ENCODE measurements around the gene NOTO. TPM values are rescaled to one million over a fixed set of nuclear protein-coding genes. Genes with fewer than 3 reads are reported as not detected.

NOTO gene
- total and polyA plus RNA-seq, 2 donors (not counting 3 experiments of a cell fraction or from before 2014, with no cell fraction given), result not detected

DNA sequence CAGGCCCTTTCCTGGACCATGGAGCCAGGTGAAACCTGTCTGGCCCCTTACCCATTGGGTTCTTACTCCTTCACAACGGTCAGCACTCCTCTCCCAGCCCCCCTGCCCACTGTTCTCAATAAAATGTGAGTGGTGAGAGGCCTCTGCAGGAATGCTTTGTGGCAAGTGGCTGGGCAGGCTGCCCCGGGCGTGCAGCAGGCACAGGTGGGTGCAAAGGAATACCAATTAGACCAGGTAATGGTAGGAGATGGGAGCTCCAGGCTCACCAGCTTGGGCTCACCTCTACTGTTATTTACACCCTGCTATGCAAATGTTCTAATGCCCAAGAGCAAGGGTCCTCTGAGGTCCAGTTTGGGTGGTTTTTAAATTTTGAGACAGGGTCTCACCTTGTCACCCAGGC lies 24.7 kb downstream of the NOTO start:
- Histone ChIP-seq H3K27me3 (ENCODE audit: control insufficient read depth in 2 of 2, insufficient read depth in 2 of 2, low read length in 2 of 2) (no peaks in the 10 kb centered on the region), H3K4me1 (ENCODE audit: control insufficient read depth, extremely low read depth, insufficient read depth, low read length) (no peaks in the 10 kb centered on the region), H2AFZ (ENCODE audit: low read depth, low read length) (no peak overlapping the region), H3K27ac (ENCODE audit: insufficient read depth, low read depth, low read length) (no peak overlapping the region), H3K36me3 (ENCODE audit: control insufficient read depth in 2 of 2, extremely low read depth in 1 of 2, insufficient read depth in 2 of 2, low read length in 2 of 2) (peaks cover 0 to 11% of the 10 kb centered on the region in 2 experiments), H3K4me3 (replicated peaks in 1 of 3; ENCODE audit: insufficient read depth in 1 of 3, low read depth in 1 of 3, low read length in 3 of 3) (no peak overlapping the region), H3K9ac (replicated peaks; ENCODE audit: extremely low read depth, insufficient read depth, low read length) (no peak overlapping the region), H3K9me1 (replicated peaks; ENCODE audit: control insufficient read depth, extremely low read depth, insufficient read depth, low read length) (no peaks in the 10 kb centered on the region), H4K20me1 (replicated peaks; ENCODE audit: control insufficient read depth, extremely low read depth, insufficient read depth, low read length) (no peaks in the 10 kb centered on the region), H3K9me3 (replicated peaks; ENCODE audit: control insufficient read depth, insufficient read depth, low read length) (no peaks in the 10 kb centered on the region), H3K79me2 (ENCODE audit: control insufficient read depth, insufficient read depth, low read length) (no peaks in the 10 kb centered on the region), H3K4me2 (ENCODE audit: insufficient read depth, low read length) (no peak overlapping the region)
- TF ChIP-seq MYC (IDR thresholded peaks at IDR 0.05; ENCODE audit: low read depth, low read length), result no peak
- TF ChIP-seq, protein P1, sequence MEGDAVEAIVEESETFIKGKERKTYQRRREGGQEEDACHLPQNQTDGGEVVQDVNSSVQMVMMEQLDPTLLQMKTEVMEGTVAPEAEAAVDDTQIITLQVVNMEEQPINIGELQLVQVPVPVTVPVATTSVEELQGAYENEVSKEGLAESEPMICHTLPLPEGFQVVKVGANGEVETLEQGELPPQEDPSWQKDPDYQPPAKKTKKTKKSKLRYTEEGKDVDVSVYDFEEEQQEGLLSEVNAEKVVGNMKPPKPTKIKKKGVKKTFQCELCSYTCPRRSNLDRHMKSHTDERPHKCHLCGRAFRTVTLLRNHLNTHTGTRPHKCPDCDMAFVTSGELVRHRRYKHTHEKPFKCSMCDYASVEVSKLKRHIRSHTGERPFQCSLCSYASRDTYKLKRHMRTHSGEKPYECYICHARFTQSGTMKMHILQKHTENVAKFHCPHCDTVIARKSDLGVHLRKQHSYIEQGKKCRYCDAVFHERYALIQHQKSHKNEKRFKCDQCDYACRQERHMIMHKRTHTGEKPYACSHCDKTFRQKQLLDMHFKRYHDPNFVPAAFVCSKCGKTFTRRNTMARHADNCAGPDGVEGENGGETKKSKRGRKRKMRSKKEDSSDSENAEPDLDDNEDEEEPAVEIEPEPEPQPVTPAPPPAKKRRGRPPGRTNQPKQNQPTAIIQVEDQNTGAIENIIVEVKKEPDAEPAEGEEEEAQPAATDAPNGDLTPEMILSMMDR (IDR thresholded peaks at IDR 0.05; ENCODE audit: extremely low read depth in 1 of 2, insufficient read depth in 1 of 2, low read depth in 1 of 2, low read length in 2 of 2), result no peak
- intact Hi-C loops (cut with micrococcal nuclease), result no loop called here
- POLR2A ChIA-PET, result no interaction called here
- no peak for DNase-seq (ENCODE audit: low read depth, low spot score)
- CTCF ChIA-PET, result interaction anchor here (0.9 to 2.4 kb wide), 2 partner anchors 10 to 14 kb away, joined by 3 to 7 read pairs; no protein-coding TSS in a partner anchor
- no TSS peak for BruUV-seq (replicated peaks)
- dilution Hi-C loops (cut with MboI; ENCODE audit: extremely low pct_ligation_motif_present, low sequenced_read_pairs), result no loop called here
- FAIRE-seq, result no peak

DNA sequence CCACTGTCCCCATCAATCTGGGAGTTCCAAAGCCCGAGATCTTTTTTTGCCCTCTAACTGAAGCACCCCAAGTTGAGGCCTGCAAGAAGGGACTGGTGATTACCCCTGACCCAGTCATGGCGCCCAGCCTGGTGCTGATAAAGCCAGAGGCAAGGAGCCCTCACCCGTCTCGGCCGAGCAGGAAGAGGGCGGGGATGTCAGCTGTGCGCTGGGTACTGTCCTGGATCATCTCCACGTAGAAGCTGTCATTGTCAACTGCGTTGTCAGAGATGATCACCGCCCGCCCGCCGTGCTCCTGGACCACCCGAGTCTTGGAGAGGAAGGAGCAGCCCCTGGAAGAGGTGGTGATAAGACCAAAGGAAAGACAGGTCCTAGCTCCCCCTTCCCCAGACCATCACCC lies 26.3 kb downstream of the NOTO start:
- no peak overlapping the region for H3K4me3 ChIP-seq (replicated peaks in 1 of 3; ENCODE audit: insufficient read depth in 1 of 3, low read depth in 1 of 3, low read length in 3 of 3)
- no peak overlapping the region for H3K9ac ChIP-seq (replicated peaks; ENCODE audit: extremely low read depth, insufficient read depth, low read length)
- no peaks in the 10 kb centered on the region for H3K9me1 ChIP-seq (replicated peaks; ENCODE audit: control insufficient read depth, extremely low read depth, insufficient read depth, low read length)
- intact Hi-C loops (cut with micrococcal nuclease), result no loop called here
- H3K4me1 ChIP-seq (ENCODE audit: control insufficient read depth, extremely low read depth, insufficient read depth, low read length), result peaks cover 7% of the 10 kb centered on the region
- H4K20me1 ChIP-seq (replicated peaks; ENCODE audit: control insufficient read depth, extremely low read depth, insufficient read depth, low read length), result no peaks in the 10 kb centered on the region
- H3K36me3 ChIP-seq (ENCODE audit: control insufficient read depth in 2 of 2, extremely low read depth in 1 of 2, insufficient read depth in 2 of 2, low read length in 2 of 2), result peaks cover 0 to 4% of the 10 kb centered on the region in 2 experiments
- DNase-seq (ENCODE audit: low read depth, low spot score) (no peak), FAIRE-seq (no peak)
- no peak overlapping the region for H2AFZ ChIP-seq (ENCODE audit: low read depth, low read length)
- no peak overlapping the region for H3K4me2 ChIP-seq (ENCODE audit: insufficient read depth, low read length)
- ChIA-PET CTCF (interaction anchor here (0.9 to 2.4 kb wide), 2 partner anchors 16 to 63 kb away, joined by 3 to 7 read pairs; no protein-coding TSS in a partner anchor), POLR2A (no interaction called here)
- TF ChIP-seq, protein P1 (IDR thresholded peaks at IDR 0.05; ENCODE audit: extremely low read depth in 1 of 2, insufficient read depth in 1 of 2, low read depth in 1 of 2, low read length in 2 of 2), result no peak
- TF ChIP-seq FOS (IDR thresholded peaks at IDR 0.05; ENCODE audit: borderline replicate concordance, insufficient read depth, low read length), result no peak
- no peak for TF ChIP-seq EZH2 (IDR thresholded peaks at IDR 0.05; ENCODE audit: borderline replicate concordance, low read depth, low read length, severe bottlenecking)
- TF ChIP-seq POLR2AphosphoS5 (IDR thresholded peaks at IDR 0.05; ENCODE audit: insufficient read depth, low read depth, low read length), result no peak
- no peak for TF ChIP-seq GATA2 (IDR thresholded peaks at IDR 0.05; ENCODE audit: insufficient read depth, insufficient read length, low read depth, low read length)
- TF ChIP-seq, protein P2, sequence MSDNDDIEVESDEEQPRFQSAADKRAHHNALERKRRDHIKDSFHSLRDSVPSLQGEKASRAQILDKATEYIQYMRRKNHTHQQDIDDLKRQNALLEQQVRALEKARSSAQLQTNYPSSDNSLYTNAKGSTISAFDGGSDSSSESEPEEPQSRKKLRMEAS (IDR thresholded peaks at IDR 0.05; ENCODE audit: insufficient read depth, insufficient read length), result no peak
- no peak for TF ChIP-seq JUN (IDR thresholded peaks at IDR 0.05; ENCODE audit: borderline replicate concordance, insufficient read depth, insufficient read length, low read depth)
- TF ChIP-seq MYC (IDR thresholded peaks at IDR 0.05; ENCODE audit: low read depth, low read length), result no peak
- TF ChIP-seq POLR2A (IDR thresholded peaks at IDR 0.05; ENCODE audit: low read depth, low read length), result no peak
- no peaks in the 10 kb centered on the region for H3K27me3 ChIP-seq (ENCODE audit: control insufficient read depth in 2 of 2, insufficient read depth in 2 of 2, low read length in 2 of 2)
- dilution Hi-C loops (cut with MboI; ENCODE audit: extremely low pct_ligation_motif_present, low sequenced_read_pairs), result no loop called here
- no TSS peak for BruUV-seq (replicated peaks)
- H3K9me3 ChIP-seq (replicated peaks; ENCODE audit: control insufficient read depth, insufficient read depth, low read length), result no peaks in the 10 kb centered on the region
- no peak overlapping the region for H3K27ac ChIP-seq (ENCODE audit: insufficient read depth, low read depth, low read length)
- no peaks in the 10 kb centered on the region for H3K79me2 ChIP-seq (ENCODE audit: control insufficient read depth, insufficient read depth, low read length)

Data from endothelial cell of umbilical vein (primary cell).